PC-9 (cell line): ENCODE measurements around the gene MYO1B. TPM values are rescaled to one million over a fixed set of nuclear protein-coding genes. Genes with fewer than 3 reads are reported as not detected.

ENCODE experiments used
- BruUV-seq: library from RNA; stranded (reverse); fragments of 400-500 nt; replicated peaks from 2 replicates; lab custom pipeline; 2021; lab: Mats Ljungman, UMichigan
- CTCF ChIA-PET: fragments of 300-600 bp; sonication (Branson Sonifier 250); formaldehyde crosslinking; loops from one replicate; lab custom pipeline; 2022; ENCODE audit warnings: antibody characterized with exemption; lab: Charles Lee
- POLR2A ChIA-PET: fragments of 300-600 bp; sonication (Branson Sonifier 250); formaldehyde crosslinking; loops from one replicate; lab custom pipeline; 2022; ENCODE audit warnings: antibody characterized with exemption; ENCODE audit not compliant: unreplicated experiment; lab: Charles Lee
- DNase-seq, 2 experiments: peaks; one replicate each; pipeline versions ENCODE4 v3.0.0 to v3.0.0-alpha.2; 2015 to 2022; ENCODE audit warnings: mixed read lengths in 1 of 2
- H2AFZ ChIP-seq: fragments of 200-600 bp; sonication (generic); 2 replicates; pipeline ENCODE4 v1.8.1; 2017; ENCODE audit warnings: antibody characterized with exemption
- H3F3A ChIP-seq: fragments of 200-600 bp; sonication (generic); 2 replicates; pipeline ENCODE4 v1.8.1; 2017; ENCODE audit warnings: antibody characterized with exemption, mild to moderate bottlenecking, low read depth; ENCODE audit not compliant: insufficient read depth
- H3K27ac ChIP-seq: fragments of 200-600 bp; sonication (generic); 2 replicates; pipeline ENCODE4 v1.6.1; 2016; ENCODE audit warnings: mixed run types
- H3K27me3 ChIP-seq: fragments of 200-600 bp; sonication (generic); 2 replicates; pipeline ENCODE4 v1.6.1; 2016; ENCODE audit warnings: low read depth, mixed run types; ENCODE audit not compliant: insufficient read depth
- H3K36me3 ChIP-seq: fragments of 200-600 bp; sonication (generic); 2 replicates; pipeline ENCODE4 v1.6.1; 2016; ENCODE audit warnings: low read depth, mixed run types
- H3K4me1 ChIP-seq: fragments of 200-600 bp; sonication (generic); replicated peaks from 2 replicates; pipeline ENCODE4 v1.6.1; 2016; ENCODE audit warnings: mixed run types; ENCODE audit not compliant: insufficient read depth
- H3K4me2 ChIP-seq: fragments of 200-600 bp; sonication (generic); 2 replicates; pipeline ENCODE4 v1.6.1; 2017; ENCODE audit warnings: mixed run types
- H3K4me3 ChIP-seq: fragments of 200-600 bp; sonication (generic); 2 replicates; pipeline ENCODE4 v1.6.1; 2016; ENCODE audit warnings: mixed run types
- H3K79me2 ChIP-seq: fragments of 200-600 bp; sonication (generic); 2 replicates; pipeline ENCODE4 v1.6.1; 2017; ENCODE audit warnings: low read depth, mixed run types
- H3K9me2 ChIP-seq: fragments of 200-600 bp; sonication (generic); 2 replicates; pipeline ENCODE4 v1.8.1; 2017; ENCODE audit warnings: mild to moderate bottlenecking; ENCODE audit not compliant: insufficient read depth
- H3K9me3 ChIP-seq: fragments of 200-600 bp; sonication (generic); 2 replicates; pipeline ENCODE4 v1.8.1; 2016; ENCODE audit warnings: low read depth; ENCODE audit not compliant: insufficient read depth
- H4K20me1 ChIP-seq: fragments of 200-600 bp; sonication (generic); 2 replicates; pipeline ENCODE4 v1.8.1; 2017; ENCODE audit not compliant: insufficient read depth
- EZH2 ChIP-seq: fragments of 200-600 bp; sonication (generic); IDR thresholded peaks from 2 replicates; pipeline ENCODE4 v1.8.0; 2017; ENCODE audit warnings: antibody characterized with exemption, low read depth
- intact Hi-C: fragments of 100-400 bp; cut with micrococcal nuclease; formaldehyde crosslinking; loops from one replicate; pipeline ENCODE4 v1.10.0; 2022; ENCODE audit not compliant: unreplicated experiment
- total RNA-seq: library from RNA; stranded (reverse); gene quantifications from 2 replicates; pipeline ENCODE4 v1.2.3, GENCODE V29; 2021
- TF ChIP-seq, protein P1 (sequence below): fragments of 200-600 bp; sonication (generic); conservative IDR thresholded peaks from 2 replicates; pipeline ENCODE4 v1.6.1; 2017; ENCODE audit warnings: mixed run types, antibody characterized with exemption, mild to moderate bottlenecking, moderate library complexity

The MYO1B gene
- total RNA-seq, 1 experiment from 2014 or later = 55.0 TPM

DNA sequence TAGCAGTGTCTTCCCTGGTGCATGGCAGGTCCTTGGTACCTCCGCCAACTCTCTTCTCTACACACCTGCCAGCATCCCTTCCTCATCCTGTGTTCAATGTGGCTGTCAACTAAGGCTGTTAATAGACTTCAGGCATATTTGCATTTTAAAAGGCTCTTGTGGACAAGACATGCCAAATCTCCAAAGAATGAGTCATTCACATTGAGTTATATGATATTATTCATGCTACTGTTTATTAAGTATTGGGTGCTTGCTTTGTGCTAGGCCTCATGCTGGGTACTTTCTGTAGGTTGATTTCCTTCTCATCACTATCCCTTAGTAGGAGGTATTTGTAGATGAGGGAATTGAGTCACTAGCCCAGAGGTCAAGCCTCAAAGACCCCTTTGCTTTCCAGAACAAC, 5.2 kb downstream of the MYO1B start:
- H3K36me3 ChIP-seq = no peaks in the 10 kb centered on the region
- H3K9me2 ChIP-seq = no peaks in the 10 kb centered on the region
- H3K4me1 ChIP-seq = peaks cover 22% of the 10 kb centered on the region
- BruUV-seq = no TSS peak
- H2AFZ ChIP-seq = no peak overlapping the region
- no peak overlapping the region for H3K4me3 ChIP-seq
- H3K9me3 ChIP-seq = no peaks in the 10 kb centered on the region
- H3F3A ChIP-seq = peaks cover 12% of the 10 kb centered on the region; the same call in 1 of the 2 replicates
- CTCF ChIA-PET = no interaction called here
- DNase-seq = no peak
- H3K4me2 ChIP-seq = no peak overlapping the region
- TF ChIP-seq, protein P1, sequence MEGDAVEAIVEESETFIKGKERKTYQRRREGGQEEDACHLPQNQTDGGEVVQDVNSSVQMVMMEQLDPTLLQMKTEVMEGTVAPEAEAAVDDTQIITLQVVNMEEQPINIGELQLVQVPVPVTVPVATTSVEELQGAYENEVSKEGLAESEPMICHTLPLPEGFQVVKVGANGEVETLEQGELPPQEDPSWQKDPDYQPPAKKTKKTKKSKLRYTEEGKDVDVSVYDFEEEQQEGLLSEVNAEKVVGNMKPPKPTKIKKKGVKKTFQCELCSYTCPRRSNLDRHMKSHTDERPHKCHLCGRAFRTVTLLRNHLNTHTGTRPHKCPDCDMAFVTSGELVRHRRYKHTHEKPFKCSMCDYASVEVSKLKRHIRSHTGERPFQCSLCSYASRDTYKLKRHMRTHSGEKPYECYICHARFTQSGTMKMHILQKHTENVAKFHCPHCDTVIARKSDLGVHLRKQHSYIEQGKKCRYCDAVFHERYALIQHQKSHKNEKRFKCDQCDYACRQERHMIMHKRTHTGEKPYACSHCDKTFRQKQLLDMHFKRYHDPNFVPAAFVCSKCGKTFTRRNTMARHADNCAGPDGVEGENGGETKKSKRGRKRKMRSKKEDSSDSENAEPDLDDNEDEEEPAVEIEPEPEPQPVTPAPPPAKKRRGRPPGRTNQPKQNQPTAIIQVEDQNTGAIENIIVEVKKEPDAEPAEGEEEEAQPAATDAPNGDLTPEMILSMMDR = no peak
- no peak for TF ChIP-seq EZH2
- H3K27ac ChIP-seq = no peak overlapping the region
- intact Hi-C loops = no loop called here
- no peaks in the 10 kb centered on the region for H4K20me1 ChIP-seq
- H3K27me3 ChIP-seq = no peaks in the 10 kb centered on the region
- peaks cover 95% of the 10 kb centered on the region for H3K79me2 ChIP-seq
- POLR2A ChIA-PET = no interaction called here

DNA sequence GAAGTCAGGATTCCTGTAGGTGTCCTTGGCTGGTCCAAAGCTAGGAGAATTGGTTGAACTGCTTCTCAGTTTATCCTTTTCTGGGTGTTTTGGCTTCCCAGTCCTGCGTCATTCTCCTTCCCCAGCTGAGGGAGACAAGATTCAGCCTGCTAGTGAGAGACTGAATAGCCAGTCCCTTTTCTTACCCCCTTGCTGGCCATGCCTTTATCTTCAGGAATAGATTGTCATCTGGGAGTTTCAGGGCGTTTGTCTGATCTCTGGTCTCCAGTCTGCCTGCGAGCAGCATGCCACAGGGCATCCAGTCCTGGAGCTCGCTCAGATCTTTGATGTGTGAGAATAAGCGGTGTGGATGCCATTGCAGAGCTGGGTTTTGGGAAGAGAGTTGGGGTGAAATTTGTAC, 5.8 kb downstream of the MYO1B start:
- Histone ChIP-seq H3K36me3 (no peaks in the 10 kb centered on the region), H3K9me2 (no peaks in the 10 kb centered on the region), H3K4me3 (no peak overlapping the region), H3K4me1 (peaks cover 22% of the 10 kb centered on the region), H3K27me3 (no peaks in the 10 kb centered on the region), H4K20me1 (no peaks in the 10 kb centered on the region), H2AFZ (no peak overlapping the region), H3K9me3 (no peaks in the 10 kb centered on the region), H3K27ac (no peak overlapping the region), H3K4me2 (no peak overlapping the region), H3F3A (peaks cover 12% of the 10 kb centered on the region; the same call in 1 of the 2 replicates), H3K79me2 (peaks cover 96% of the 10 kb centered on the region)
- TF ChIP-seq EZH2 = no peak
- TF ChIP-seq, protein P1 = no peak
- POLR2A ChIA-PET = no interaction called here
- DNase-seq = no peak
- CTCF ChIA-PET = no interaction called here
- intact Hi-C loops = no loop called here
- BruUV-seq = no TSS peak

DNA sequence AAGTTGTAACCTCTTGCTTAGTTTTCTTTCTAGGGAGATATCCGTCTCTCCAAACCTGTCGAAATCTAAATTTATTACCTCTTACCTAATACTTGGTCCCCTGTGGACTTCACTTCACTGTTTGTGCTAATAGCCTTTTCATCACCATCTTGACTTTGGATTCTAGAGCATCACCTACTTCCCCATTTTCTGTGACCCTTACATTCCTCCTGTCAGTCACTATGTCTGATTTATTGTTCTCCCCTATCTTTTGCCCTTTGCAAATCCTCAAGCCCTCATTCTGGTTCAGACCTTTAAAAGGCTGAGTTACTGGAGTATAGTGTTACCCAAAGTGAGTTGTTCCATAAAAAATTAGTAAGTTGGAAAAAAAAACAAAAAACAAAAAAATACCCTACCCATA, 7.5 kb downstream of the MYO1B start:
- H3K9me3 ChIP-seq = no peaks in the 10 kb centered on the region
- no peaks in the 10 kb centered on the region for H3K9me2 ChIP-seq
- TF ChIP-seq, protein P1 = no peak
- no peak for TF ChIP-seq EZH2
- H3K79me2 ChIP-seq = peaks cover 92% of the 10 kb centered on the region
- H4K20me1 ChIP-seq = no peaks in the 10 kb centered on the region
- no peaks in the 10 kb centered on the region for H3K27me3 ChIP-seq
- H3K4me2 ChIP-seq = no peak overlapping the region
- POLR2A ChIA-PET = no interaction called here
- 0 out of 2 replicates have a peak, but pooled peaks cover 6% of the 10 kb centered on the region for H3F3A ChIP-seq
- no peaks in the 10 kb centered on the region for H3K36me3 ChIP-seq
- no peak for DNase-seq
- CTCF ChIA-PET = no interaction called here
- H3K4me1 ChIP-seq = peaks cover 9% of the 10 kb centered on the region; the same call in 1 of the 2 replicates
- no TSS peak for BruUV-seq
- H2AFZ ChIP-seq = no peak overlapping the region
- no peak overlapping the region for H3K4me3 ChIP-seq
- no peak overlapping the region for H3K27ac ChIP-seq
- intact Hi-C loops = no loop called here
